K562 treated with DMSO at 1 percent for 48 hours (cell line): ENCODE data around the gene PCDHGC4. TPM values are rescaled to one million over a fixed set of nuclear protein-coding genes. Genes with fewer than 3 reads are reported as not detected.

Source experiments
- total RNA-seq: library from RNA; unstranded; fragments of 300-600 nt; gene quantifications from 2 replicates; pipeline ENCODE4 v1.2.3, GENCODE V29; 2022; ENCODE audit warnings: low replicate concordance; ENCODE audit errors: extremely low read depth

Gene PCDHGC4
- not detected in 2 replicates for total RNA-seq

DNA sequence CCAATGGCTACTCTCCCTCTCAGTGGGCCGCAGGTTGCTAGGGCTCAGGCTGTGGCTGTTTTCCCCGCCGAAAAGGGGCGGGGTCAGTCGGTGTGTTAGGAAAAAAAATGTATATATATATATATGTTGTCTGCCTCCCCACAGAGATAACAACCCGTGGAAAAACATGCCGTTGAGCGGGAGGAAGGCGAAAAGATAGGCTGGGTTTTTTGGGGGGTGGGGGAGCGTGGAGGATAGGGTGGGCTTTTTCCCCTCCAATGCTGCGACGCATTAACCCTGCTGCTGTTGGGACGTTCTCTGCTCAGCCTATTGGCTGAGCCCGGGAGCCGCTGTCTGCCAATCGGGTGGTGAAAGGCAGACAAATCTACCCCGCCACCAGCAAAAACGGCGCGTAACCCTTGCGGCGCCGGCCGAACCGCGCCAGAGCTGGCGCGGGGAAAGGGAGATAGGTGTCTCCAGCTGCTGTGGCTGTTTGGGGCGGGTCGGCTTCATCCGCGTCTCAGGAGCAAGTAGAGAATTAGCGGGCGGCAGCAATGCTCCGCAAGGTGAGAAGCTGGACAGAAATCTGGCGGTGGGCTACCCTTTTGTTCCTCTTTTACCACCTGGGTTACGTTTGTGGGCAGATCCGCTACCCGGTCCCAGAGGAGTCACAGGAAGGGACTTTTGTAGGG is at the start of gene PCDHGC4:
Gene PCDHGC4, plus strand, starts transcription at position 390 of the 671 bp plus-strand sequence. Its CDS starts 144 bp downstream, at position 534.

DNA sequence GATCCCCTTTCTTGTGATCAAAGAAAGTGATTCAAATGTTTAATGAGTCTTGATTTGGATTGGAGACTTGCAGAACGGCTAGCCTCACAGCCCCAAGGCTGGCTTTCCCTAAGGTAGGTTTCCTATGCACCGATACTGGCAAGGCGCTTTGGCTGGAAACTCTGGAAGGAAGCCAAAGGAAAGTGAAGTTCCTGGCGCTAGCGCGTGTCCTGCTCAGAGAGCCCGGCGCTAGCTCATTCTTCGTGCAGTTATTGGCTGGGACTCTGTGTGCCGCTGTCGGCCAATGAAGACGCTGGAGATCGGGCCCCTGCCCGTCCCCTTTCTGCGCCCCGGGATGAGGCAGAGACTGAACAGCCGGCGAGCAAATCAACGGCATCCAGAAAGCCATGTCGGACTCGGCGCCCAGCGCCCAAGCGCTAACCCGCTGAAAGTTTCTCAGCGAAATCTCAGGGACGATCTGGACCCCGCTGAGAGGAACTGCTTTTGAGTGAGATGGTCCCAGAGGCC is 9.2 kb upstream of the PCDHGC4 start, which contains the start of gene PCDHGC3:
Gene PCDHGC3, plus strand, starts transcription at position 342 of the 507 bp plus-strand sequence. Its CDS starts 151 bp downstream, at position 493.

DNA sequence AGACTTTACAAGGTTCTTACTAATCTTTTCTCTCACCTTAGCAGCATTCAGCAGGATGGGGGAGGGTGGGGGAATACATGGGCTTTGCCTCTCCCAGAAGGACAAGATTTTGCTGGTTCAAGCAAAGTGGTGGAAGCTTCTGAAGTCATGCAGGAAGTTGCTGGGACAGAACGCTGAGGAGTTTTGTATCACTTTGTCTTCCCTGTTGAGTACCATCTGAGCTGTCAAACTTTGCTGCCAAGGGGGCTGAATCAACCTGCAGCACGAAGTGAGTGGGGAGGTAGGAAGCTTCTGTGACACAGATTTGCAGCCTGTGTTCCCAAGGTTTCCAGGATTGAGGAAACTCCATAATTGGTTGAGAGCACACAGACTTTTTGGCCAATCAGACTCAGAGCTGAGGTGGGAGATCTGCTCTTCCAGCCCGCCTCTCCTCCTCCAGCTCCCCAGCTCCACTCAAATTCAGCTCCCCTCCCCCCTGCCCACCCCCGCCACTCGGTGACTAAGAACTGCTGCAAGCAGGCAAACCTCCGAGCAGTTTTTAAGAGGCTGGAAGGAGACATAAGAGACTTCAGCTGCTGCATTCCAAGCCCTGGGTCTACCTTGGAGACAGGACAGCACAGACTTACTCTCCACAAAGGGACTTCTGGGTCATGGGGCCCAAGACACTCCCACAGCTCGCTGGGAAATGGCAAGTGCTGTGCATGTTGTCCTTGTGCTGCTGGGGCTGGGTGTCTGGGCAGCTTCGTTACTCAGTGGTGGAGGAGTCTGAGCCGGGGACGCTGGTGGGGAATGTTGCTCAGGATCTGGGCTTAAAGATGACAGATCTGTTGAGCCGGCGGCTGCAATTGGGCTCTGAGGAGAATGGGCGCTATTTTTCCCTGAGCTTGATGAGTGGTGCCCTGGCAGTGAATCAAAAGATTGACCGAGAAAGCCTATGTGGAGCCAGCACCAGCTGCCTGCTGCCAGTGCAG is 4.0 kb downstream of the PCDHGC4 start, which contains the start of gene PCDHGC5:
Gene PCDHGC5, plus strand, starts transcription at position 491 of the 971 bp plus-strand sequence. Its CDS starts 160 bp downstream, at position 651.

Other genes starting within 250 kb of the PCDHGC4 start
- gene PCDHB15, start 239.6 kb upstream of the PCDHGC4 start, total RNA-seq: not detected in 2 replicates
- gene SLC25A2, start 181.0 kb upstream of the PCDHGC4 start, total RNA-seq: not detected in 2 replicates
- gene TAF7, start 164.2 kb upstream of the PCDHGC4 start, total RNA-seq: not detected in 2 replicates
- not detected in 2 replicates for gene PCDHGA1, start 154.5 kb upstream of the PCDHGC4 start, total RNA-seq
- gene PCDHGA2, start 146.3 kb upstream of the PCDHGC4 start, total RNA-seq: not detected in 2 replicates
- gene PCDHGA3, start 141.2 kb upstream of the PCDHGC4 start, total RNA-seq: not detected in 2 replicates
- not detected in 2 replicates for gene PCDHGB1, start 134.9 kb upstream of the PCDHGC4 start, total RNA-seq
- not detected in 2 replicates for gene PCDHGA4, start 130.0 kb upstream of the PCDHGC4 start, total RNA-seq
- gene PCDHGB2, start 125.0 kb upstream of the PCDHGC4 start, total RNA-seq: not detected in 2 replicates
- not detected in 2 replicates for gene PCDHGA5, start 120.9 kb upstream of the PCDHGC4 start, total RNA-seq
- not detected in 2 replicates for gene PCDHGB3, start 114.8 kb upstream of the PCDHGC4 start, total RNA-seq
- not detected in 2 replicates for gene PCDHGA6, start 111.1 kb upstream of the PCDHGC4 start, total RNA-seq
- gene PCDHGA7, start 102.3 kb upstream of the PCDHGC4 start, total RNA-seq: not detected in 2 replicates
- gene PCDHGB4, start 97.3 kb upstream of the PCDHGC4 start, total RNA-seq: not detected in 2 replicates
- not detected in 2 replicates for gene PCDHGA8, start 92.4 kb upstream of the PCDHGC4 start, total RNA-seq
- gene PCDHGB5, start 87.1 kb upstream of the PCDHGC4 start, total RNA-seq: not detected in 2 replicates
- not detected in 2 replicates for gene PCDHGA9, start 82.3 kb upstream of the PCDHGC4 start, total RNA-seq
- gene PCDHGB6, start 77.0 kb upstream of the PCDHGC4 start, total RNA-seq: not detected in 2 replicates
- gene PCDHGA10, start 72.0 kb upstream of the PCDHGC4 start, total RNA-seq: not detected in 2 replicates
- gene PCDHGB7, start 67.4 kb upstream of the PCDHGC4 start, total RNA-seq: not detected in 2 replicates
- gene PCDHGA11, start 64.0 kb upstream of the PCDHGC4 start, total RNA-seq: not detected in 2 replicates
- gene PCDHGA12, start 54.5 kb upstream of the PCDHGC4 start, total RNA-seq: not detected in 2 replicates
- not detected in 2 replicates for gene PCDHGC3, start 9.1 kb upstream of the PCDHGC4 start, total RNA-seq
- not detected in 2 replicates for gene PCDHGC5, start 4.1 kb downstream of the PCDHGC4 start, total RNA-seq
- 287 TPM in 1 of 2 replicates, not detected in the other for gene DIAPH1, start 134.0 kb downstream of the PCDHGC4 start, total RNA-seq
- gene HDAC3, start 151.8 kb downstream of the PCDHGC4 start, total RNA-seq: not detected in 2 replicates
- gene RELL2, start 152.0 kb downstream of the PCDHGC4 start, total RNA-seq: not detected in 2 replicates
- gene FCHSD1, start 166.4 kb downstream of the PCDHGC4 start, total RNA-seq: not detected in 2 replicates
- not detected in 2 replicates for gene ARAP3, start 197.2 kb downstream of the PCDHGC4 start, total RNA-seq